C4-2B (cell line): ENCODE data around the gene SC5D.

Experiments used
- H3K27ac ChIP-seq: fragments of 450-650 bp; 2 replicates; pipeline ENCODE4 v1.5.1; 2017
- ZFX ChIP-seq: fragments of 450-650 bp; IDR thresholded peaks from 2 replicates; pipeline ENCODE4 v1.6.1; 2017
- TF ChIP-seq, protein P1 (sequence below): fragments of 450-650 bp; conservative IDR thresholded peaks from 2 replicates; pipeline ENCODE4 v1.5.1; 2017; ENCODE audit warnings: mild to moderate bottlenecking

Gene SC5D

DNA sequence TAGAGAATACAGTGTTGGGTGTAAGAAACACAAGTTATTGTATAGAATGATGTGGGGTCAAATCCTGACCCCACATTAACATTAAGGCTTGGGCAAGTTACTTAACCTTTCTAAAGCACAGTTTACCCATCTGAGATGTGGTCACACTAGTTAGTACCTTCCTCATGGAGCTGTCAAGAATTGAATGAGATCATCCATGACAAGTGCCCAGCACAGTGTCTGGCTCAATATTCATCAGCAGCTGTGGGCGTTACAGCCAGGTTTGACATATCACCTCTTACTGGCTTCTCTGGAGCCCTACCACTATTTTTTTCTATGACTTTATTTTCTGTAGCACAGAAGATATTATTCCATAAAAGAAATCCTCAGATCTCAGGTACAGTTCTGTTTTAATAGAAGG lies 57.2 kb downstream of the SC5D start:
- H3K27ac ChIP-seq: no peak overlapping the region
- TF ChIP-seq, protein P1, sequence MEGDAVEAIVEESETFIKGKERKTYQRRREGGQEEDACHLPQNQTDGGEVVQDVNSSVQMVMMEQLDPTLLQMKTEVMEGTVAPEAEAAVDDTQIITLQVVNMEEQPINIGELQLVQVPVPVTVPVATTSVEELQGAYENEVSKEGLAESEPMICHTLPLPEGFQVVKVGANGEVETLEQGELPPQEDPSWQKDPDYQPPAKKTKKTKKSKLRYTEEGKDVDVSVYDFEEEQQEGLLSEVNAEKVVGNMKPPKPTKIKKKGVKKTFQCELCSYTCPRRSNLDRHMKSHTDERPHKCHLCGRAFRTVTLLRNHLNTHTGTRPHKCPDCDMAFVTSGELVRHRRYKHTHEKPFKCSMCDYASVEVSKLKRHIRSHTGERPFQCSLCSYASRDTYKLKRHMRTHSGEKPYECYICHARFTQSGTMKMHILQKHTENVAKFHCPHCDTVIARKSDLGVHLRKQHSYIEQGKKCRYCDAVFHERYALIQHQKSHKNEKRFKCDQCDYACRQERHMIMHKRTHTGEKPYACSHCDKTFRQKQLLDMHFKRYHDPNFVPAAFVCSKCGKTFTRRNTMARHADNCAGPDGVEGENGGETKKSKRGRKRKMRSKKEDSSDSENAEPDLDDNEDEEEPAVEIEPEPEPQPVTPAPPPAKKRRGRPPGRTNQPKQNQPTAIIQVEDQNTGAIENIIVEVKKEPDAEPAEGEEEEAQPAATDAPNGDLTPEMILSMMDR: no peak
- no peak for TF ChIP-seq ZFX

DNA sequence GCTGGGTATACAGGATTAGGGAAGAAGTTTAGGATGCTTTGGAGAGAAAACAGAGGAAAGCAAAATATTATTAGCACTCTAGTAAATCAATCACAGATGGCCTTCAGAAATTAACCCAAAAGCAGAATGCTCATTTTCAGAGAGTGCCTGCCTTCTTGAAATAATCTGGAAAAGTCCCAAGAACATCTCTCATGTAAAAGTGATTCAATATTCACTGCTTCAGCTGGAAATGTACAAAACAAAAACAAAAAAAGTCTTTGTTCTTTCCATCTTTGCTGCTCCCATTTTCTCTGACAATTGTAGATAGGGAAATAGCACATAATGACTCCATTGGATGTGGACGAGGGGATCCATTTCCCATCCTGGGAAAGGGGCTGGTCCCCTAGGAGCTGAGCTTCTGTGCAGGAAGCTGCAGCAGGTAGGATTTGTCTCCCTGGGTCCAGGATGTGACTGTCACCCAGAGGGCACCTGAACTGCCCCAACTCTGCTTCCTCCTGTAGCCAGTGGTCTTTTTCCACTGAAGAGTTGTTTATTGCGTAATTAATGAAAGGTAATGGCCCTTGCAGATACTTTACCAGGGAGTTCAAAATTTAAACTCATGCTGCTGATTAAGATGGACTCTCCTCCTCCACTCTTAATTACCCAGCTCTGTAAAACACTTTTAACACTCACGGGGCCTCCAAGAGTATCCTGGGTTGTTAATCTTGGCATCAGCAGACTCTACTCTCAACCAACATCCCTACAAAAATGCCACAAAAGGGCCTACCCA lies 57.9 kb downstream of the SC5D start:
- no peak for TF ChIP-seq ZFX
- TF ChIP-seq, protein P1: no peak
- no peak overlapping the region for H3K27ac ChIP-seq

DNA sequence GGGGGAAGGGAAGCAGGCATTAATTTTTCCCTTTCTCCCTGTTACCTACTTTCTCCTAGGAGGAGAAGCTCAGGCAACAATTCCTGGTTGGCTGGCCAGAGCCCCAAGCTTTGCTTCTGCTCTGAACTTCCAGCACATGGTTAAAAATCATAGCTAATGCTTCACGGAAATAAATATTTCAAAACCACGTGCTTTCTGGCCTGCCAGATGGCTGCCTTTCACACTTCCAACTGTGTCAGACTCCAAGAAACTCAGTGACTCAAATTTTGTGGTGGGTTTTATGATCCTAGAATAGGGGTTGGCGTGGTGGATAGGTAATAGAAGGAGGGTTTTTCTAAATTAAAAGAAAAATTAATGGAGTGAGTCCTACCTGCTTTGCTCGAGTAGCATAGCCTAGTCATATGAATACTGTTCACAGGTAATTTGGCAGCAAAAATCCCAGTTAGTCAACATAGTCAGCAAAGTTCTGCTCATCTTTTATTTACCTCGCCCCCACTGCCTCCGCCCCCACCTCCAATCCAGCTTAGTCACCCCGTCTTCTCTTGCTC lies 58.6 kb downstream of the SC5D start:
- no peak for TF ChIP-seq ZFX
- TF ChIP-seq, protein P1: no peak
- H3K27ac ChIP-seq: no peak overlapping the region

DNA sequence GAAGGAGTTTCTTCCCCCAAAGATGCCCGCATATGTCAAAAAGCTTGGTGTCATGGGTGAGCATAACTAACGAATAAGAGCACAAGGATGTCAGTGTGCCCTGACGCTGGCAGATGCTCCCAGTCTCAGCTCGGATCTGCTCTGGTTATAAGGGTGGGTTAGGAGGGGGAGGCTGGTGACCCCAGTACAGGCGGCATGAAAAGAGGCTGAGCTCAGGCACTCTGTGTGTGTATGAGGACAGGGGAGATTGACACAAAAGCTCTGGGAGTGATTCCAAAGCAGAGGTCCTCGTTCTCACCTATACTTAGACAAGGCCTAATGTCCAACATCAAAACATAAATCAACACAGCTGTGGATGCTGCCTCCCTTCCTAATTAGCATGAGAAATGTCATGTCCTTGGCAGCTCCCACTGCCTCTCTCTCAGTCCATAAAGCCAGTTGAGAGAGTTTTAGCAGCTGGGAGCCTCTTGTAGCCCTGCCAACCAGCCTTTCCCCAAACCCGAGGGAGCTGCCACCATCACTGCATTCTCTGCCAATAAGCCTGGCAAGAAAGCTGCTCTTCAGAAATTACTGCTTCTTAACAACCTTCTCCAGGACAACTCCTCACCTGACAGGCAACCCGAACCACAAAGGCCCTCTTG lies 59.8 kb downstream of the SC5D start:
- no peak overlapping the region for H3K27ac ChIP-seq
- TF ChIP-seq ZFX: no peak
- TF ChIP-seq, protein P1: no peak

DNA sequence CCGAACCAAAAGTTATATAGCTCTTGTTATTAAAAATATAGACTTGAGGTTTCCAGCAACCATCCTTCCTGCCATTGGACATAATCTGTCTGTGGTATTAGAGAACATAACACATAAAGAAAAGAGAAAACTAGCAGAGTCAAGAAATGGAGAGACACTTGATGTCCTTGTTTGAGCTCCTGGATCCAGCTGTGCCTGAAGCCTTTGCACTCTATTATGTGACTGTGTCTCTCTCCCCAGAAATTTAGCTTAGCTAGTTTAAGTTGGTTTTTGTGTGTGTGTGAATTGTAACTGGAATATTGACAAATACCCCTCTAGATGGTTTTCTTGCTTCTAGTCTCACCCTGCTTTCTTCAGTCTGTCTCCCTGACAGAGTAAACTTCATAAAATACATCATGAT lies 61.6 kb downstream of the SC5D start:
- no peak for TF ChIP-seq ZFX
- TF ChIP-seq, protein P1: no peak
- H3K27ac ChIP-seq: no peak overlapping the region

DNA sequence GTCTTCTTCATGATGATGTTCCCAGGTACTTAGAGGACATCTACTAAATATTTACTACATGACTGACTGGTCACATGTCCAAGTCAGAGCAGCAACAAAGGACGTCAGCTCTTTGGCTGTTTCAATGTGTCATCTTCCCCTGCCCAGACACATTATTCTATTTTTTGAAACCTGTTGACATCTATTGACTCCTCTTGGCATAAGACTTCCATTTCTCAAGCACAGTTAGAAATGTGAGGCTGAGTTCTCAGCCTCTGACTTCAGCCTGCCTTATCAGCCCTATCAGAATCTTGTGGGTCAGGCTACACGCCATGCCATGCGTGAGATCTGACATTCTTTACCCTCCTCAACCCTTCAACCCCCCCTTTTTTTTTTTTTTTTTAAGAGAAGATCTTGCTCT lies 63.8 kb downstream of the SC5D start:
- no peak for TF ChIP-seq ZFX

More for the DNA sequence above, 63.8 kb downstream of the SC5D start:
- no peak overlapping the region for H3K27ac ChIP-seq
